HG02938 (cell line): ENCODE measurements around the gene ZNF467.

Source experiments
- ATAC-seq: cut with Tn5 transposase; IDR thresholded peaks from one replicate; pipeline ENCODE4 v1.9.1; 2021; ENCODE audit warnings: mild to moderate bottlenecking, moderate library complexity; ENCODE audit not compliant: unreplicated experiment

ZNF467 gene

DNA sequence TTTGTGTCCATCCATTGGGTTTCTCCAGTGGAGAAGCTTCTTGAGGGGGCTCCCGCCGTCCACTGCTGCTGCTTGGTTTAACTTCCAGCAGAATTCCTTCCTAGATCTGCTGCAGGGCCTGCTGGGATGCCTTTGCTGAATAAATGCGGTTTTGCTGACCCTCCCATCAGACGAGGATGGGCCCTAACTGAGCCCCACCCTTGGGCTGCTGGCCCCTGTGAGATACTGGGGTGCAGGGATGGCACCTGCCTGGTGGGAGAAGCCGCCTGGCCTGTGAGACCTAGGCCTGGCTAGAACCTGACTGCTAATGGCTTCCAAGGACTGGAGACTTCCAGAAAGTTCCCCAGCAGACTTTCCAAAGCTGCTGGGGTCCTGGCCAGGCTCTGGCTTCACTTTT is 43.8 kb downstream of the ZNF467 start:
- no peak for ATAC-seq

GRCh38 chr7:149728491-149729375 is 44.7 kb downstream of the ZNF467 start:
- ATAC-seq = no peak

DNA sequence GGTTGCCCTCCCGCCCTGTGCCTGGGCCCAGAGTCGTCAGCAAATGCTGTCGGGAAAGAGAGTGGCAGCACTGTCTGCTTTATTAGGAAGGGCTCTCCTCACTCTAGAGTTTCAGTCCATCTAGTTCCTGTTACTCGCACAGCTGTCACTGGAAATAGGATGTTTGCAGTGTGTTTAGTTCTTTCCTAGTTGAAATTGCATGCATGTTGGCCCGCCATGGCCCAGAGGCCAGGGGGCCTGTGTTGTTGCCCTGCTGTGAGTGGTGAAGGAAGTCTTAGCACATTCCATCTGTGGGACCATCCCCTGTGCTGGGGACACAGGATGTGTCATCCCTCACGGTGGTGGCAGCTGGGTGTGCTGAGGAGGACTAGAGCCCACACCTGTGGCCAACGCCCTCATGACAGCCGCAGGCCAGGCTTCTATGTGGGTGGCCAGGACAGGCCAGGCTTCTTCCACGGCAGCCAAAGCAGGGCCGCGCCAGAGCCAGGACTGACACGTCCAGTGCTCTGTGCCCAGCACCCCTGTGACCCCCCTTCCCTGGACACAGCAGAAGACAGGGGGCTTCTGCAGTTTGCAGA is 45.4 kb downstream of the ZNF467 start:
- no peak for ATAC-seq

DNA sequence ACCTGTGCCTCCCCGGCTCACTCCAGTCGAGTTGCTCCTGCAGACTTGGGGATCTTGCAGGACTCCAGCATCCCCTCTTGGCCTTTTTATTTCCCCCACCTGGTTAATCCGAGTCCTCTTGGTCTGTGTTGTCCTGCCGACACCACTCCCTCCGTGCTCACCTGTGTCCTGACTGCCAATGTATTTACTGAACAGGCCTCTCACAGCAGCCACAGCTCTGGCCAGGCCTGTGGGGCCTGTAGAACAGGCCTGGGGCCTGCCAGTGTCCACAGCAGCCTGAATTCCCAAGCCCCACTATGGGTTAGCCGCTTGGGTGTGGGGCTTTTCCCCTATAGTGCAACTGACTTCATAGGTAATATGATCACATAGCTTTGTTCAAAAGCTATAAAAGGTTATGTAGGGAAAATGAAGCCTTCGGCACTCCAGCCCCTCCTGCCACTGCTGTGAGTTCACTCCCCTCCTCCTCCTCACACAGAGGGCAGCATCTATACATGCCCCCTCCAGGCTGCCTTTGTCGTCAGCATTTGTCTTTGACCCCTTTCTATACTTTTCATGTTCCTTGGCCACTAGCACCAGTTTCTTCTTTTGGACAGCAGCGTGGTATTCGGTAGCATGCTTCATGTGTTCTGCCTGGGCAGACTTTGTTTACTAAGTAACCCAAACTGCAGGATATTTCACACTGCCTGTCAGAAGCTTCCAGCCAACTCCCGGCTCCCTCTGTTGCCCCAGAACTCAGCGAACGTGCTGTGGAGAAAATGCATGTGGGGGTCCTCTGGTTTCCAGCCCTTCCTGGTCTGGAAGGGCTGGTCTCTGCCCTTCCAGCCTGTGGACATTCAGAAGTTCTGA is 46.1 kb downstream of the ZNF467 start:
- ATAC-seq = no peak

DNA sequence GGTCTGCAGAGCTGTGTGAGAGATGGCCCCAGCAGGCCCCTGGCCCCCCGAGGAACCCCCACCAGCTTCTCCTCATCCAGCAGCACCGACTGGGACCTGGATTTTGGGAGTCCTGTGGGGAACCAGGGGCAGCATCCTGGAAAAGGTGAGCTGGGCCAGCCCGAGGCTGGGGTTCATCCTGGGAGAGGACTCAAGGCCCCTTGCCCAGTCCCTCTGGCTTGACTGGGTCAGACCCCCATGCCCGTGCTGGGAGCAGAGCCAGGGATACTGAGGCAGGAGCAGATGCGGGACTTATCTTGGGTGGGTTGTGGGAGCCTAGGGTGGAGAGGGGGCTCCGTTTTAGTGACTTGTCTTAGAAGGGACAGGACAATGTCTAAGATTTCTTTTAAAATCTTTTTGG is 47.5 kb downstream of the ZNF467 start:
- ATAC-seq = no peak

GRCh38 chr7:149725426-149725821 is 48.0 kb downstream of the ZNF467 start:
- ATAC-seq = no peak

DNA sequence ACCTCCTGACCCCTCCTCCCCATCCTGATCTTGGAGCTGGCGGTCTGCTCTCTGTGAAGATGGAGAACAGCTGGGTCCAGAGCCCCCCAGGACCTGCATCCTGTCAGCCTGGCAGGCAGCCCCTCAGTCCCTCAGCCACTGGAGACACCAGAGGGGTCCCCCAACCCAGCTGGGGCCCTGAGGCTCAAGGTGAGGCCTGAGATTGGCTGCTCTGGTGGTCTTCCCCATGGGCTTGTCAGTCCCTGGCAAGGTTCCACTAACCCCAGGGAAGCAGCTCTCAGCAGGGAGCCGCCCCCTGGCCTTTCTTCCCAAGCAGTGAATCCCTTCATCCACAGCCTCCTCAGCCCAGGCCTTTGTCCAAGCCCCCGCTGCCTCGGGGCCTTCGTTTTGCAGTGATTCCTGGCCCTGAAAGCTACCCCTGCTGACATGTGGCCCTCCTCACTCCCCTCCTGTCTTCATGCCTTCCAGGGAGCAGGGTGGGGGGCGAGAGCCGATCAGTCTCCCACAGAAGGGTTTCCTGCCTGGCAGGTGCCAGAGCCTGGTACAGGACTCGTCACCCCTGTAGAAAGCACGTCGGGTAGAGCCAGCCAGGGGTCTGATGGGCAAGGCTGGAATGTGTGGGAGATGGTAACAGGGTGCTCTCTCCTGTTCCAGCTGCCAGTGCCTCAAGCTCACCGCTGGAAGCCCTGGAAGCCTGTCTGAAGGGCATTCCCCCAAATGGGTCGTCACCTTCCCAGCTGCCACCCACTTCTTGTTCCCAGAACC is 48.5 kb downstream of the ZNF467 start:
- ATAC-seq = no peak

GRCh38 chr7:149723795-149724495 is 49.4 kb downstream of the ZNF467 start:
- ATAC-seq = no peak

DNA sequence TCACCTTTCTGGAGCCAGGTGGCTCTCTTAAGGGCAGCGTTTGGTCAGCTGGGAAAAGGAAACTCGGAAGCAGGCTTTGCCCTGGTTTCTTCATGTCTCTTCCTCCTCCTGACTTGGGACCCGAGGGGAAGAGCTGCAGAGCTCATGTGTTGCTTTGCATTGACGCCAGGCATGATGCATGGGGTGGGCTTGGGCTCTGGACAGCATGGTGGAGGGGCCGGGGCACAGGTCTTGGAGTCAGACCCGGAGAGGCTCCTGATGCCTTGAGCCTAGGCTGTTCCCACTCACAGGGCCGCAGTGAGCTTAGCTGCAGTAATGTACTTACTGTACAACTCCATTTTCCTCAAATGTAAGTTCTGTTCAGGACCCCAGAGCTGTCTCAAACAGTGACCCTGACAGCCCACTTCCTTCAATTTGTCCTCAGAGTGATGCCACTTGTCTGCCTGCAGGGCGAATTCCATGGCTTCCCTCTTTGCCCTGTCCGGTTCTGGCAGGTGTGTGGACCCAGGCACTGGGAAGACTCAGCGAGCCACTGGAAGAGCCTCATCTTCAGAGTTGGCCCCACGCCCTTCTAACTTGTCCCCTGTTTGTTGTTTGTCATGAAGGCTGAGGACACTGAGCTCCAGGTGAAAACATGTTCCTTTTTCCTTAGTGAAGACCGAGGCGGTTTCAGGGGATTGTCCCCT is 50.2 kb downstream of the ZNF467 start:
- no peak for ATAC-seq

DNA sequence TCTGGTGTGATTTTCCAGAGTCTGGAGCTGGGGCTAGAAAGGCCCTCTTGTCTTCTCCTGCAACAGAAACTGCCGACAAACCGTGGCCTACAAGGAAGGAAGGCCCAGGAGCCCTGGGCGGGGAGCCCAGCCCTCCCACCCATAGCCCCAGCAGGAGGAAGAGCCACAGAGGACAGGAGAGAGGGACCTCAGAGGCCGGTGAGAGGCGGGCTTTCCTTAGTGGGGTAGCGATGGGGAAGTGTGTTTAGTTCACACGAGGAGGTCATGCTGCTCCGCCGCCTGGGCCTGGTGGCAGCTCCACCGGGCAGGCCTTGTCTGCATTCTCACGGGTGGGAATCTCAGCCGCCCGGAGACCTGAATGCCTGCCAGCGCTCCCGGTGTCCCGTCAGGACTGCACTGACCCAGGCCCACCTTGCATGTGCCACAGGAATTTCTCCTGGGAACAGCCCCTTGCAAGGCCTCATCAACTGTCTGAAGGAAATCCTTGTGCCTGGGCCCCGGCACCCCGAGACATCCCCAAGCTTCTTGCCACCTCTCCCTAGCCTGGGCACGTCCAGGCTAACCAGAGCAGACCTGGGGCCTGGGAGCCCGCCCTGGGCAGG is 50.9 kb downstream of the ZNF467 start:
- no peak for ATAC-seq

GRCh38 chr7:149721084-149721601 is 52.2 kb downstream of the ZNF467 start:
- no peak for ATAC-seq

- no peak for ATAC-seq
Measured at GRCh38 chr7:149720372-149721083, 52.9 kb downstream of the ZNF467 start.

GRCh38 chr7:149719912-149720335 is 53.5 kb downstream of the ZNF467 start:
- no peak for ATAC-seq

DNA sequence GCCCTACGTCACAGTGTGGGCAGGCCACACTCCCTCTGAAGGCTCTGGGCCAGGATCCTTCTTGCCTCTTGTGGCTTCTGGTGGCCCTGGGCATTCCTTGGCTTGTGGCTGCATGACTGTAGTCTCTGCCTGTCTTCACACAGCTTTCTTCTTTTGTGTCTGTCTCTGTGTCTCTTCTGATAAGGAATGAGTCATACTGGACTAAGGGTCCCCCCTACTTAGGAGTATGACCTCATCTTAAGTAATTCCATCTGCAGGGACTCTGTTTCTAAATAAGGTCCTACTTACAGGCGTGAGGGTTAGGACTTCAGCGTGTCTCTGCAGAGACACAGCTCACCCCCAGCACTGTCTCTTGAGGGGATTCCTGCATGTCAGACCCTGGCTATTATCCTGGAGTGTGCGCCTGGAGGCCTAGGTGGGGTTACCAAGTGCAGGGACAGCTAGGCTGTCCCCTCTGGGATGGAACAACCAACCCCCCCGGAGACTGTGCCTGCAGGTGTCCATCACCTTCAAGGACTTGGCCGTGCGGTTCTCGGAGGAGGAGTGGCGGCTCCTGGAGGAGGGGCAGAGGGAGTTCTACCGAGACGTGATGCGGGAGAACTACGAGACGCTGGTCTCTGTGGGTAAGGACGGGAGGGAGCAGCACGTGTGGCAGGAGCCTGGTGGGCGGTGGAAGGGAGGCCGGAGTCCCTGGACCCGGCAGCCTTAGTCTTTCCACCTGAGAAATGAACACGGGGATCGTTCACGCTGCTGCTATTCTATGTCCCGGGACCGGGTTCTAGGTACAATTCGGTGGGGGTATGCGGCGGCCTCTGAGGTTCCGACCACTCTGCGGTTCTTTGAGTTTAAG is 54.1 kb downstream of the ZNF467 start:
- ATAC-seq = no peak

- ATAC-seq = no peak
Measured at GRCh38 chr7:149718730-149719049, 54.7 kb downstream of the ZNF467 start.

- ATAC-seq = no peak
Measured at GRCh38 chr7:149717481-149717880, 55.9 kb downstream of the ZNF467 start.

- no peak for ATAC-seq
Measured at GRCh38 chr7:149716932-149717307, 56.5 kb downstream of the ZNF467 start.
